Transverse colon (tissue), 4 donors: Measurements from ENCODE around the gene TTC22.

ENCODE experiments used
- EP300 ChIP-seq: sonication (generic); formaldehyde crosslinking; IDR thresholded peaks from one replicate; pipeline ENCODE4 v1.6.1; 2017; ENCODE audit warnings: antibody characterized with exemption, low read depth
- POLR2A ChIP-seq: fragments of 450-650 bp; IDR thresholded peaks from one replicate; pipeline ENCODE4 v1.6.1; 2016; ENCODE audit warnings: antibody characterized with exemption, mild to moderate bottlenecking, moderate library complexity
- POLR2AphosphoS5 ChIP-seq, 3 donors: sonication (generic); formaldehyde crosslinking; IDR thresholded peaks; one replicate each; pipeline ENCODE4 v1.6.1; 2016; ENCODE audit warnings: antibody characterized with exemption in 3 of 3
- TF ChIP-seq, protein P1 (sequence below), 5 experiments: fragments of 200-600 bp in 3 of 5; fragments of 450-650 bp in 2 of 5; sonication (generic) in 3 of 5; IDR thresholded peaks; 1 replicate in 2 of 5; 2 replicates in 3 of 5; pipeline ENCODE4 v1.5.1; 2016 to 2017; ENCODE audit warnings: antibody characterized with exemption in 5 of 5, inconsistent platforms in 3 of 5, mild to moderate bottlenecking in 2 of 5, moderate library complexity in 1 of 5

- TF ChIP-seq POLR2A (no peak), EP300 (no peak), POLR2AphosphoS5 (IDR thresholded peaks at IDR 0.05) (no peak)
- TF ChIP-seq, protein P1, sequence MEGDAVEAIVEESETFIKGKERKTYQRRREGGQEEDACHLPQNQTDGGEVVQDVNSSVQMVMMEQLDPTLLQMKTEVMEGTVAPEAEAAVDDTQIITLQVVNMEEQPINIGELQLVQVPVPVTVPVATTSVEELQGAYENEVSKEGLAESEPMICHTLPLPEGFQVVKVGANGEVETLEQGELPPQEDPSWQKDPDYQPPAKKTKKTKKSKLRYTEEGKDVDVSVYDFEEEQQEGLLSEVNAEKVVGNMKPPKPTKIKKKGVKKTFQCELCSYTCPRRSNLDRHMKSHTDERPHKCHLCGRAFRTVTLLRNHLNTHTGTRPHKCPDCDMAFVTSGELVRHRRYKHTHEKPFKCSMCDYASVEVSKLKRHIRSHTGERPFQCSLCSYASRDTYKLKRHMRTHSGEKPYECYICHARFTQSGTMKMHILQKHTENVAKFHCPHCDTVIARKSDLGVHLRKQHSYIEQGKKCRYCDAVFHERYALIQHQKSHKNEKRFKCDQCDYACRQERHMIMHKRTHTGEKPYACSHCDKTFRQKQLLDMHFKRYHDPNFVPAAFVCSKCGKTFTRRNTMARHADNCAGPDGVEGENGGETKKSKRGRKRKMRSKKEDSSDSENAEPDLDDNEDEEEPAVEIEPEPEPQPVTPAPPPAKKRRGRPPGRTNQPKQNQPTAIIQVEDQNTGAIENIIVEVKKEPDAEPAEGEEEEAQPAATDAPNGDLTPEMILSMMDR (IDR thresholded peaks at IDR 0.05) = no peak
Measured at GRCh38 chr1:54809496-54810074, 8.5 kb upstream of the TTC22 start.
